Measurements from ENCODE around the gene SPEN.

DNA sequence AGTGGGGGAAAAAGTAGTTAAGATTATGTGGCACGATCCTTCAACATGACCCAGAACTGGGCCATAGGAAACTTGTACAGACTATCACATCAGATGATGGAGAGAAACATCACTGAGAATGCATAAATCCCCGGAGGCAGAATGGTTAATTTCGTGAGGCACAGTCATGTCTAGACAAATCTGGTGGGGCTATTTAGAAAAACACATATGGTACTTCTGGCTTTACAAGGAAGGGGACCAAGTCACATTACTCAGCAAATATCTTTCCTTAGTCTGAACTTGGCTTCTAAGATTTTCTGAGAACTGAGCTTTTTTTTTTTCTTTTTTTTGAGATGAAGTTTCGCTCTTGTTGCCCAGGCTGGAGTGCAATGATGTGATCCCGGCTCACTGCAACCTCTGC is 30.8 kb upstream of the SPEN start:
- TF ChIP-seq, protein P1, sequence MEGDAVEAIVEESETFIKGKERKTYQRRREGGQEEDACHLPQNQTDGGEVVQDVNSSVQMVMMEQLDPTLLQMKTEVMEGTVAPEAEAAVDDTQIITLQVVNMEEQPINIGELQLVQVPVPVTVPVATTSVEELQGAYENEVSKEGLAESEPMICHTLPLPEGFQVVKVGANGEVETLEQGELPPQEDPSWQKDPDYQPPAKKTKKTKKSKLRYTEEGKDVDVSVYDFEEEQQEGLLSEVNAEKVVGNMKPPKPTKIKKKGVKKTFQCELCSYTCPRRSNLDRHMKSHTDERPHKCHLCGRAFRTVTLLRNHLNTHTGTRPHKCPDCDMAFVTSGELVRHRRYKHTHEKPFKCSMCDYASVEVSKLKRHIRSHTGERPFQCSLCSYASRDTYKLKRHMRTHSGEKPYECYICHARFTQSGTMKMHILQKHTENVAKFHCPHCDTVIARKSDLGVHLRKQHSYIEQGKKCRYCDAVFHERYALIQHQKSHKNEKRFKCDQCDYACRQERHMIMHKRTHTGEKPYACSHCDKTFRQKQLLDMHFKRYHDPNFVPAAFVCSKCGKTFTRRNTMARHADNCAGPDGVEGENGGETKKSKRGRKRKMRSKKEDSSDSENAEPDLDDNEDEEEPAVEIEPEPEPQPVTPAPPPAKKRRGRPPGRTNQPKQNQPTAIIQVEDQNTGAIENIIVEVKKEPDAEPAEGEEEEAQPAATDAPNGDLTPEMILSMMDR (IDR thresholded peaks at IDR 0.05) = no peak
- TF ChIP-seq POLR2A (IDR thresholded peaks at IDR 0.05) = no peak
